NCI-H2227 treated with DMSO at 0.1 percent for 48 hours (cell line): ENCODE data around the gene NAP1L2.
"Not testable (repeated sequence)": the region's sequence is repeated elsewhere in the genome, so short reads cannot be mapped to it uniquely, and the experiment has no call there.

Source experiments
- DNase-seq: peaks from one replicate; lab custom pipeline; 2025; lab: John Stamatoyannopoulos, UW

The NAP1L2 gene

GRCh38 chrX:73214426-73215094, at the start of gene NAP1L2:
NAP1L2 (minus strand) TSS chrX:73214851; CDS start chrX:73214492, 359 bp downstream.
- peak; percentile 49 for DNase-seq

GRCh38 chrX:73262991-73263390, 48.3 kb upstream of the NAP1L2 start:
- DNase-seq: peak; percentile 2

GRCh38 chrX:73239242-73239641, 24.6 kb upstream of the NAP1L2 start:
- no peak for DNase-seq

- no peak for DNase-seq
Observed at GRCh38 chrX:73217621-73218020, 3.0 kb upstream of the NAP1L2 start.

- no peak for DNase-seq
Observed at GRCh38 chrX:73215246-73215645, 595 bp upstream of the NAP1L2 start.

GRCh38 chrX:73213734-73214425, 771 bp downstream of the NAP1L2 start:
- DNase-seq: no peak

GRCh38 chrX:73206366-73206765, 8.3 kb downstream of the NAP1L2 start:
- no peak for DNase-seq

- no peak for DNase-seq
Observed at GRCh38 chrX:73182502-73183114, 32.0 kb downstream of the NAP1L2 start.

GRCh38 chrX:73168945-73169344, 45.7 kb downstream of the NAP1L2 start:
- DNase-seq: not testable (repeated sequence)
